Transverse colon (tissue), 3 donors: Measurements from ENCODE around the gene CCDC201.

Experiments used
- EP300 ChIP-seq: sonication (generic); formaldehyde crosslinking; IDR thresholded peaks from one replicate; pipeline ENCODE4 v1.6.1; 2017; ENCODE audit warnings: antibody characterized with exemption, low read depth
- POLR2A ChIP-seq: fragments of 450-650 bp; IDR thresholded peaks from one replicate; pipeline ENCODE4 v1.6.1; 2016; ENCODE audit warnings: antibody characterized with exemption, mild to moderate bottlenecking, moderate library complexity
- TF ChIP-seq, protein P1 (sequence below), 5 experiments: fragments of 200-600 bp in 3 of 5; fragments of 450-650 bp in 2 of 5; sonication (generic) in 3 of 5; IDR thresholded peaks; 1 replicate in 2 of 5; 2 replicates in 3 of 5; pipeline ENCODE4 v1.5.1; 2016 to 2017; ENCODE audit warnings: antibody characterized with exemption in 5 of 5, inconsistent platforms in 3 of 5, mild to moderate bottlenecking in 2 of 5, moderate library complexity in 1 of 5

- TF ChIP-seq, protein P1, sequence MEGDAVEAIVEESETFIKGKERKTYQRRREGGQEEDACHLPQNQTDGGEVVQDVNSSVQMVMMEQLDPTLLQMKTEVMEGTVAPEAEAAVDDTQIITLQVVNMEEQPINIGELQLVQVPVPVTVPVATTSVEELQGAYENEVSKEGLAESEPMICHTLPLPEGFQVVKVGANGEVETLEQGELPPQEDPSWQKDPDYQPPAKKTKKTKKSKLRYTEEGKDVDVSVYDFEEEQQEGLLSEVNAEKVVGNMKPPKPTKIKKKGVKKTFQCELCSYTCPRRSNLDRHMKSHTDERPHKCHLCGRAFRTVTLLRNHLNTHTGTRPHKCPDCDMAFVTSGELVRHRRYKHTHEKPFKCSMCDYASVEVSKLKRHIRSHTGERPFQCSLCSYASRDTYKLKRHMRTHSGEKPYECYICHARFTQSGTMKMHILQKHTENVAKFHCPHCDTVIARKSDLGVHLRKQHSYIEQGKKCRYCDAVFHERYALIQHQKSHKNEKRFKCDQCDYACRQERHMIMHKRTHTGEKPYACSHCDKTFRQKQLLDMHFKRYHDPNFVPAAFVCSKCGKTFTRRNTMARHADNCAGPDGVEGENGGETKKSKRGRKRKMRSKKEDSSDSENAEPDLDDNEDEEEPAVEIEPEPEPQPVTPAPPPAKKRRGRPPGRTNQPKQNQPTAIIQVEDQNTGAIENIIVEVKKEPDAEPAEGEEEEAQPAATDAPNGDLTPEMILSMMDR (IDR thresholded peaks at IDR 0.05) = no peak
- TF ChIP-seq POLR2A (no peak), EP300 (no peak)
Observed at GRCh38 chr7:45910855-45911254, 38.0 kb upstream of the CCDC201 start.
